Measurements from ENCODE around the gene THSD4.
A peak's percentile ranks its signal among the peaks of the same experiment; 100 is the strongest.
"Not testable (repeated sequence)": the region's sequence is repeated elsewhere in the genome, so short reads cannot be mapped to it uniquely, and the experiment has no call there.

Gene THSD4

DNA sequence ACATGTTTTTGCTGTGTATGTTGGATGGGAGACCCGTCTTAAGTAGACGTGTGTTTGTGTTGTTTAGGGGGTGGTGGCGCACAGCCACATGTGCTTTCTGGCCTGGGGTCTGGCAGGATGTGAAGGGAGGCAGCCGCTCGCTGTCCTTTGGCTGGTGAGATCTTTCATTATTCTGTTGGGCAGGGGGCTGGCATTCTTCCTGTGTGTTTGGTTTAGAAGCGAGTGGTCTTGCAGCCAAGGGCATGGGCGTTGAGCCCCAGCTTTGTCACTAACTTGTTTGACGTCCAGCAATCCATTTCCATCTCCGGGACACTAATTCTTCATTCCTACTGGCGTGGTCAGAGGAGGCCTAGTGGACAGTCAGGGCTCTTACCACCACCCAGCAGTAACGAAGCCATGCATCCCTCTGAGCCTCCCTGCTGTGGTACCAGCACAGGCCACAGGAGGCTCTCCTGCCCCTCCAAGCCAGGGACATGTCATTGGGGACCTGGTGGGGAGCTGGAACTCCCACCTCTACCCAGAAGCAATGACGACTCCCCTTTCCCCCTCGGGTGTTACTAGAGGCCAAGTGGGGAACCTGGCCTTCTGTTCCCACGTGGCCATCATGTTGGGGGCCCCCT, 10.7 kb downstream of the THSD4 start:
- no peak for DNase-seq

DNA sequence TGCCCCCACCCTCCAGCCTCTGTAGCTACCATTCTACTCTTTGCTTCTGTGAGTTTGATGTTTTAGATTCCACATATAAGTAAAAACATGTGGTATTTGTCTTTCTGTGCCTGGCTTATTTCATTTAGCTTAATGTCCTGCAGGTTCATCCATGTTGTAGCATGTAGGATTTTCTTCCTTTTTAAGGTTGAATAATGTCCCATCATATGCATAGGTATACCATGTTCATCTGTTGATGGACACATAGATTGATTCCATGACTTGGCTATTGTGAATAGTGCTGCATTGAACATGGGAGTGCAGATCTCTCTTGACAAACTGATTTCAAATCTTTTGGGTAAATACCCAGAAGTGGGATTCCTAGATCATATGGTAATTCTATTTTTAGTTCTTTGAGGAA, 11.8 kb downstream of the THSD4 start:
- no peak for DNase-seq

DNA sequence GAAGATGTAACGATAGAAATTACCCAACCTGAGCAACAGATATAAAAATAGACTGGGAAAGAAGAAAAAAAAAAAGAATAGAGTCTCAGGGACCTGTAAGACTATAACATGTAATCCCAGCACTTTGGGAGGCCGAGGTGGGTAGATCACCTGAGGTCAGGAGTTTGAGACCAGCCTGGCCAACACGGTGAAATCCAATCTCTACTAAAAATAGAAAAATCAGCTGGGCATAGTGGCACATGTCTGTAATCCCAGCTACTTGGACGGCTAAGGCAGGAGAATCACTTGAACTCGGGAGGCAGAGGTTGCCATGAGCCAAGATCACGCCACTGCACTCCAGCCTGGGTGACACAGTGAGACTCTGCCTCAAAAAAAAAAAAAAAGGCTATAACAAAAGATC, 12.9 kb downstream of the THSD4 start:
- not testable (repeated sequence) for DNase-seq

DNA sequence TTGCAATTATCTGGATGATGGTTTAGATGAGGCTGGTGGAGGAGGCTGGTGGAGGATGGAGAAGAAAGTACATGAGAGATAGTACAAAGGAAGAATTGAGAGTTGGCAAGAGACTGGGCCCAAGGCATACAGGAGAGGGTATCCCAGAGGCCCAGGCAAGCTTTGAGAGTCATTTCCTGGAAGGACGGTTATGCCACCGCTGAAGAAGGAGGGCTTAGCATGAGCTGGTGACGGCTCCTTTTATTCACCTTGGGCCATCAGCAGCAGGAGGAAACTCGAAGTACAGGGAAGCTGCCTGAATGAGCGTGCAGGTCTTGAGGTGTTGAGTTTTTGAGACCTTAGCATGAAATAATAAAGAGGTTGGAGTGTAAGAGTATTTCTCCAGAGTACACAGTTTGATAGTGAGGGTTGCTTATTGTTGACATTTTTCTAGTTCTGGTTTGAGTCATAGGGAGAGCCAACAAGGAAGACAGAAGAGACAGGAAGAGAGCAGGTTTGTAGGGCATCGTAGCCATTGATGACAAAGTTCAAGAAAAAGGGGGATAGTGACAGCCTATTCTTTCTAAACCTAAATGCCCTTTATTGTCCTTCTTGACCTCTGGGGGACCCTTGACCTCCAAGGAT, 13.8 kb downstream of the THSD4 start:
- DNase-seq = no peak

DNA sequence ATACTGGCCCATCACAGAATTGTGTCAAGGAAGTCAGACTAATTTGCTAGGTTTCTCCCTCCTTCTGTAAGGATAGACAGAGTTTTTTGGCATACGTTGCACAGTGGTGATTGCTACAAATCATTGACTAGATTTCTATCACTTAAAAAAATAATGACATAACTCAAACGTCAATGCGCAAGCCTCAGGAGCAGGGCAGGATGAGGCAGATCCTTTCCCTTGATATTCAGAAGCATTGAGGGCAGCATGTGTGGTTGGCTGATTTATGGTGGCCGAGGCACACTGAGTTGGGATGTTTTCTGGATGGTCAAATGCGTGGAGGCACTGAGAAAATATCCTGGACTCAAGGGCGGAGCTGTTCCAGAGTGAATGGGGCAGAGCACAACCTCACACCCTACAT, 14.4 kb downstream of the THSD4 start:
- DNase-seq = no peak

DNA sequence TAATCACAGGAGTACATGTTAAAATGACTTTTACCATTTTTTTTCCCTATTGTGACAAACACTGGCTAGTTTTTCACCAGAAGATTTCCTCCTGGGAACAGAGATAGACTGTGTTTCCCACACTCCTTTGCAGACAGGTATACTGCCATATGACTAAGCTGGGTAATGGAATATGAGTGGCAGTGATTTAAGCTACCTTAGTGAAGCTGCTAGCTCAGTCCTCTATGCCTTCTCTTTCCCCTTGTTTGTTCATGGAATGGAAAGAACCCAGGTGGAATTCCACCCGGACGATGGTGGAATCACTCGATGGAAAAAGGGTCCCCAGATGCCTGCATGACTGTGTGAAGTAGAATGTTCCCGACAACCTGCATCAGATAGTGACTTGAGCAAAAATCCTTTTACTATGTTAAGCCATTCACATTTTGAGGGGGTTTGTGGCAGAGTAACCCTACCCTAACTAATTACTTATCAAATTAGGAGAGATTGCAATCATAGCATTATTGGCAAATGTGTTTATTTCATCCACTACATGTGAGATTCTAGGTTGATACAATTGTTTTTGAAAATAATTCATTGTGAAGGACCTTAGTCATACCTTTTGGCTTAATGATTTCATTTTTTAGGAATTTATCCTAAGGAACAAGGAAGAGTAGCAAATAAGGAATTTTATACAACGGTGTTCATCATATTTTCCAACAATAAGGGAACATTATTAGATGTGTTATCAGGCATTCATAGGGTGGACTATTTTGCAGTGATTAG, 16.5 kb downstream of the THSD4 start:
- DNase-seq = no peak

DNA sequence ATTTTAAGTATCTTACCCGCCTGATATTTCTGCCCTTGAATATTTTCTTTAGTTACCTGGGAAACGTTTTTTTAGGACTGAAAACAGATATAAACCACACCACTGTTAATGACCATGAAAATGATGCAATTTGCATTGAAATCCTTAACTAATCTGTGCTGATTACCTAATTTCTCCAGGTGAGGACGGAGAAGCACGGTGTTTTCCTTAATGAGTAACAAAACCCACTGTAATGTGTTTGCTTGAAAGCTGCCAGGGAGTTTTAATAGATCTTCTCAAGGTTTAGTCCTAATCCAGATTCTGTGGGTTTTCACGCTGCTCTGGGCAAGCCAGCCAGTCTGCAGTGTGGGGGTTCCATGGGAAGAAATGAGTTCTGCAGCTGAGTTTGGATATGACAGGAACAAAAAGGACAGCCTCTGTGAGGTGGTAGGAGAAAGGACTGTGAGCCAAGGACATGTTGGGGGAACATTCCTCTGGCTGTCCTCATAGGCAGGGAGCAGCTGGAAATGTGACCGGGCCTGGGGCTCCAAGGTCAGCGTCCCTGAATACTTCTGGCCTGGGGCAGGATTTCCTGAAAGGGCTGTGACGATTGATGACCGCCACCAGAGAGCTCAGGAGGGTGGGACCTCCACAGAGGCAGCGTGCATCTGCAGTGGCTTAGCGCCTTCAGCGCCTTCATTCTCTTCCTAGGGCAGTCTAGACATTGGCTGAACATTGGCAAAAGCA, 18.6 kb downstream of the THSD4 start:
- DNase-seq = no peak

DNA sequence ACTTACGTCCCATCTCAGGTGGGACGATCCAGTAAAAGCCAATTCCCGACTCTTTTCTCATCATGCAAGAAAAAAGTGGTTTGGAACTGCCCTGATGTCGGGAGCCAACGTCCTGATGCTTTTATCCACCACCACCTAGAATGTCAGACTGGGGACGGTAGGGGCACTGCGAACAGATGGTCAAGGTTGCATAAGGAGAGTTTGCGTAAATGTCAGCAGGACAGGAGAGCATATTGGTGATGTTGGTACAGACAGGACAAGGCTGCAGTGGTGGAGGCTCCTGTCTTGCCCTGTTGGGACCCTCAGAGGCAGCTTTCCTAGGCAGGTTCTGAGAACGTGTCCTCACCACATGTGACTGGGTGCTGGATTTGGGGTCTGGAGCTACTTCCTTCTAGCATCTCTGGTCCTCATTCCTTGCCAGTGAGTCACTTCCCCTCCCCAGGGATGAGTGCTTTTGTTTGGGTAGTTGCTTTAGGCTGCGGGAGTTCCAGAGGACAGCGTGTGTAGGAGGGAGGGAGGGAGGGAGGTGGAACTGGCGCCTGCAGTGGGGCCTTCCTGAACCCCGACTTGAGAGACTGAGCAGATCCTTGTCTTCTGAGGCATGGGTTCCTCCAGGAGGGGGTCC, 21.0 kb downstream of the THSD4 start:
- no peak for DNase-seq

DNA sequence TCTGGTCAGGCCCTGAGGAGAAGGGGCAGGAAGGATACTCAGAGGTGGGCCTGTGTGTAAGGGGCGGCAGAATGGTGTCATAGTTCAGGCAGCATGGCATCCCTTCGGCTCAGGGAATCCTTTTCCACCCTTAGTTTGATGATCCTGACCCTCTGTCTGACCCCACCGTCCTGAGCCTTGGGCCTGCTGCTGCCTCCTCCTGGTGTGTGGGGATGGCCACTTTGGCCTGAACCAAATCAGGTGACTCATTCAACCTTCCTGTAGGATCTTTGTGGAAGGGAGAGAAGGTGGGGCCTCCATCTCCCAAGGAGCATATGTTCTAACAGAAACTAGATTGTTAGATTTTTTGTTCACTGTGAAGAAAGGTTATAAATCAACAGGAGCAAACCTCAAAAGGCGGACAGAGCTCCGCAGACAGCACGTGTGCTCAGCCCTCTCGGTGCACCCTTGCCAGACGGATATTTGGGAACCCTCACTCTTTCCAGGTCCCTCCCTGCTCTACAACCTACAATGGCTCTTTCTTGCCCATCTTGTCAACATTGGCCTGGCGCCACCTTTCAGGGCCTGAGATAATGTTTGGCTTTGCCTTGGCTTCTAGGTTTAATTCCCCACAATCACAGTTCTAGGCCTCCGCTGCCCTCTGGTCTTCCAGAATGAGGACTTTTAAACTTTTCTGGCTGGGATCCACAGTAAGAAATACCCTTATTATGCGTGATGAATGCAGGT, 21.7 kb downstream of the THSD4 start:
- no peak for DNase-seq

DNA sequence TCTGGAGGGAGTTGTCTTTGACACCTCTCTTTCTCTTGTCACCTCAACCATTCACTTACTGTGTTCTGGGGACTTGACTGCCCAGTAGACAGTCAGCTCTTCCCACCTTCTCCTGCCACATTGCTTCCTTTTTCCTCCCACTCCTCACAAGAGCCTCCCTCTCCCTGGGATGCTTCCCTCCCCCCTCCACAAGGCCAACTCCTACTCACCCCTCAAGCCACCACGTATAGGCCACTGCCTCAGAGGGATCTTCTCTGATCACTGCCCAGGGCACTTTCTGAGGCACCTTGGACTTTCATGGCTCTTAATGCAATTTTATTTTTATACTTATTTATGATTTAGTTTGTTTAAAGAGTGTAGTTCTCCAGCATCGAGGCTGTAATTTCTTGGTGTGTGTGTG, 23.2 kb downstream of the THSD4 start:
- DNase-seq = no peak

DNA sequence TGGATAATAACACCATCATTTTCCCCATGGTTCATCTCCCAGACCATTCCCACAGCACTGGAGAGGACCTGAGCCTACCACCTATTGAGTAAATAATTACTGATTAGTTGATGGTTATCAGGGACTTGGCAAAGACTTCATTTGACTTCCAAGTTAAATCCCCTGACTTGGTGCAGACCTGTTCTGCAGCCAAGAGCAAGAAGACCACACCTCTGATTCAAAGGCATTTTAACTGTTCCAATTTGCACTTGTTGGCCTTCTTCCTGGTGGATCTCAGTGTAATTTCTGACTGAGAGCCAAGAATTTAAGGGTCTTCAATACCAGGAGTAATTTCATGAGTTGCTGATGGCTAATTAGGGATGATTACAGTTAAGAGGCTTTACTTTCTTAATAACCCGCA, 24.0 kb downstream of the THSD4 start:
- no peak for DNase-seq

DNA sequence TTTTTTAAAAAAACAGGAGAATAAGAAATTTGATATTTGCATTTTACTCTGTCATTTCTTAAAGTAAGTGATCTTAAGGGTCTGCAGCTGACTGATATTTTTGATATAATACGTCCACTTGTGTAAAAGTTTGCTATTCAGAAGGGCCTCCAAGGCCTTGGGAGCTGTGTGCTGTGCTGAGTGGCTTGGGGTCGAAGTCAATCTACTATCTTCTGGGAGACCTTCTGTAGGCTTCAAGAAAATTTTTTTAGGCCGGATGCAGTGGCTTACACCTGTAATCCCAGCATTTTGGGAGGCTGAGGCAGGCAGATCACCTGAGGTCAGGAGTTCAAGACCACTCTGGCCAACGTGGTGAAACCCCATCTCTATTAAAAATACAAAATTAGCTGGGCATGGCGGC, 26.3 kb downstream of the THSD4 start:
- no peak for DNase-seq

DNA sequence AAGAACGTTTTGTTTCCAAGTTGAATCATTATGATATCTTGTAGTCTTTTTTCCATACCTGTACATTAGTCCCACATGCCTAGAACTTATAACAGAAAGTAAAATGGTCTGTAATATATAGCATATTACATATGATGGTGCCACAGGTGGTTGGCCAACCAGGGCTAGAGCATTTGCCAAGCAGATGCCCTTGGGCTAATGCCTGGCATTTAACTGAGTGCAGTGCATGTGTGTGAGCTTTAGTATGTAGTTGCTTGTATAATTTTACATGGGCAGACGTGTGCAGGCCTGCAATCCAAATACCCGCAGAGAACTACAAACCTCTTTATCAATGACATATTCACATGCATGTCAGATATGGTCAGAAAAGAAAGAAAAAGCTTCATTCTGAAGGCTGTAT, 27.5 kb downstream of the THSD4 start:
- no peak for DNase-seq

DNA sequence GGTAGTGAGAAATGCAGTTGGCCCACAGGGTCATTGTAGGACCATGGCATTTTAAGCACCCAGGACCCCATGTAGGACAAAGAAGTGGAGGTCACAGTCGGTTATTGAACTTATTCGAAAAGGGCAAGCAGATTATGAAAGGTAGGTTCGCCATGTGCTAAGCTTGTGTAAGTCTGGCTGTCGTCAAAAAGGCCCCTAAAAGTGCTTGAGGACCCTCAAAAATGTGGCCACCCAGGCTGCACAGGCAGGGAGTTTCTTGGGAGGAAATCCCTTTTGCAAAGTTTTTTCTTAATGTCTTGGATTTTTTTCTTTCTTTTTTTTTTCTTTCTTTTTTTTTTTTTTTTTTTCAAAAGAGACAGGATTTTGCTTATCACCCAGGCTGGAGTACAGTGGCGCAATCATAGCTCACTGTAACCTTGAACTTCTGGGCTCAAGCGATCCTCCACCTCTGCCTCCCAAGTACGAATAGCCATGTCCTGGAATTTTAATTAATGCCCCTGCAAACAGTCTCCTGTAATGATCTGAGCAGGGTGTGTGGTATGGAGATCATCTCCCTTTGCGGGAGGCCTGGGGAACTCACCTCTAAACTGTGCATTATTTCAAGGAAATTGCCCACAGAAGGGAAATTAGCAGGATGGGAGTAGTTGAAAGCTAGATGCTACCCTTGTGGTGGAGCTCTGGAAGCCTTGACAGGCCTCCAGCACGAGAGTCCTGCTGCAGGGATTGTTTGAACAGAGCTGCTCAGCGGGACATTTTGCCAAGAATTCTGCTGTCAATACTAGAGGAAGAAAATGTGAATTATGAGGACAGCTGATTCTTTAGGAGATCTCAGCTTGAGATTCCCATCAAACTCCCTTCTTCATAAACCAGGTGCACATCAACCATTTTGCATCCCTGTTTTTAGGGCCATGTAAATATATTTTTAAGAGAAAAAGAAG, 28.4 kb downstream of the THSD4 start:
- DNase-seq = peak; percentile 24

DNA sequence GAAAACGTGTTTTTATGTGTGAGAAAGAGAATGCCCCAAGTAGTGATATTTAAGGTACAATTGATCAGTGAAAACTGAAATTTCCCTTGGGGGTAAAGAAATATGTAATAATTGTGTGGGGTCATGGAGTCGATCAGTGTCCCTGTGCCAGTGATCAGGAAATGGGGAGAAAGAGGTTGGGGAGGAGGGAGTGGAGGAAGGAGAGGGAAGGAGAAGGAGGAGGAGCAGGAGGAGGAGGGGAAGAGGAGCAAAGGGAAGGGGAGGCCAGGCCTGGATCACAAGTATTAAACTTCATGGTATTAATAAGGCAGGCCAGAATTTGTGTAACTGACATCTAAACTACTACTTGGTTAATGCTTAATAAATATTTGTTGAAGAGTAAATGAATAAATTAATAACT, 30.4 kb downstream of the THSD4 start:
- no peak for DNase-seq

DNA sequence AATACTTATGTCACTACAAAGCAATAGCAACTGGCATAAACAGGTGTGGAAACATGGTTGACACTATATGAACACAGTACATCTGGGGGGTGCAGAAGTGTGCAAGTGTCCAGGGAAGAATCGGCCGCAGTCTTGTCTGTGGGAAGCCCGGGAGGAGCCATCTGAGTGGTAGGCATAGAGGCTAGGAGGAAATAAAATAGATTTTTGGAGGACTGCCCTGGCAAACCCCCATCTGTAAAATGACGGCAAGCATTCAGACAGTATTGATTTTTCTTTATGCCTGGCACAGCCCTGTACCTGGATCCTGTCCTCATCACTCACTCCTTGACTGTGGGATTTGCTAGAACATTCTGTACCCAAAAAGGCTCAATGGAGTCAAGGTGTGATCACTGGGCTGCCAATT, 31.3 kb downstream of the THSD4 start:
- DNase-seq = no peak

DNA sequence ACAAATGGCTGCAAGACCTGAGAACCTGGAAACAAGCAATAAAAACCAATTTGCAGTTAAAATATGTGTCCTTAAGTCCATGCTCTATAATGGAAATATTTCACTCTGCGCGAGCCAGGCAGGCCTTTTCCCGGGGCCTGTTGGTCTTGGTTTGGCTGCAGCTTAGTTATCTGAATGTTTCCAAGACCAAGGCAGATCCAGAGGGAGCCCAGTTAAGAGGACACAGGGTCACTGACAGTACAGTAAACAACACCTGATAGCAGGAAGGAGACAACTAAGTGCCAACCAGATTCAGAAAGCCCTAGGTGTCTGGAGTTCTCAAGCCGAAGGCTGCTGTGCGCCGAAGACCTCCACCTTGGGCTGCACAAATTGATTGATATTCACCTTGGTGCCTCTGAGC, 32.8 kb downstream of the THSD4 start:
- no peak for DNase-seq

DNA sequence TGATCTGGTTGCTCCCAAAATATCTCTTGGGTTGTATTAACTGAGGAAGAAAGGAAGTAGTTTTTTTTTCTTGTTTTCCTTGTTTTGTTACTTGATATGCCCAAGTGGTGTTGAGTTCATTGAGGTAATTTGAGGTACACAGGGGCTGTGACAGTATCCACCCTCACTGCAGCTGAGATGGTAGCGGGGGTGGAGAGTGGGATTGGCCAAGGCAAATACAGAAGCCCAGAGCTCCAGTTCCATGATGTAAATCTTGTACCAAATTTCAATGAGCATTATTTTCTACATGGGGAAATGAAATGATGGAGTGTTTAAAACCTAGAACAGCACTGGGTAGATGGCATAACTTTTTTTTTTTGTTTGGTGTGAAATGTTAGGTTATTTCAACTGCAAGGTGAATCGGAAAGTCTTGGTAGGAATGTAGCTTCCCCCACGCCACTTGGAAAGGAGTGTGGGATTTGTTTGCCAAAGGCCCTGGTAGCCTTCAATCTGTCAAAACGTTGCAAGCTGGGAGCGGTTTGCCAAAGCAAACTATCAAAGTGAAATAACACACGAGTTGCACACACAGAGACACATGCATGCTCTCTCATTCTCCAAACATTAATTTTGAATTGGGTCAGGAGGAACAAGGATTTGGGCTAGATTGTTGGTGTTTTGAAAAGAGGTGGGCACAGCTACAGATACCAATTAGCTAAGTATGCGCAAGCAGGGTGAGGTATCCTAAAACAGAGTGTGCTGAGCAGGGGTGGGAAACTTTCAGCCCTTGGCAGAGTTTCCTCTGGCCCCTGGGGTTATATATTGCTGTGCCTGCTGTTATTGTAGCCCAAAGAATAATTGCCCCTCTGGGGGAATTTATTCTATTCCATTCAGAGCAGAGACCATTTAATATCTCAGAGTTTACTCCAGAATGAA, 34.6 kb downstream of the THSD4 start:
- DNase-seq = no peak

DNA sequence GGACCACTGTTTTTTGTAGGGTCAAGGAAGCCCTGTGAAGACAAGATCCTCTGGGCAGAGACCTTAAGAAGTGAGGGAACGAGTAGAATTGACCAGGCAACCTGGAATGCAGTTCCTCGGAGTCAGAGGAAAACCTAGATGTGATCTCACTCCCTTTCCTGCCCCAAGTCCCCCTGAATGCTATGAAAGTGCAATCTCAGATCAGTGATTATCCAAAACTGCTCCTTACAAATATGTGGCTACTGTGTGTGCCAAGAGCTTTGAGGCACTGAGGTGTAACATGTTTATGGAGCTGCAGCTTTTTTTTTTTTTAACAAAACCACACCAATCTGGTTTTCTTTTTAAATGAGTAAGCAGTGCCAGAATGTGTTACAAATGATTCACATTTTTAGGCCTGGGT, 35.8 kb downstream of the THSD4 start:
- no peak for DNase-seq

DNA sequence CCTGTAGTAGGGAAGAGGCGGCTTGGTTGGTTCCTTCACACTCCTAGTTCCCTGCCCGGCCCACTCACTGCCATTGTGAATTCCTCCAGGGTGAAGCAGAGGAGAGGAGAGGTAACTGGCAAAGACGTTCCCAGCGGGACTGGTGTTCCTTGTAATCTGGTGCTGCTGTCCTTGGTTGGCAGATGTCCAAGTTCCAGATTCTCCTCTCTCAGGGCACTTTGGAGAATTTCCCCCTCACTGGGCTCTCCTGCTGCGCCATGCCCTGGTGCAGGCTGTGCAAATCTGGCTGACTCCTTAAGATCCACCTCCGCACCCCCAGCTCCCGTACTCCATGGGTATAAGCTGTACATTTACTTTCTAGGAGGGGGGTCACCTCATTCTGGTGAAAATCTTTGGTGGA, 37.3 kb downstream of the THSD4 start:
- DNase-seq = no peak
